Fibroblast of skin of scalp (primary cell): ENCODE results near the gene NPDC1.
A peak's percentile ranks its signal among the peaks of the same experiment; 100 is the strongest.
"Not testable (repeated sequence)": the region's sequence is repeated elsewhere in the genome, so short reads cannot be mapped to it uniquely, and the experiment has no call there.

ENCODE experiments used
- DNase-seq: peaks from one replicate; pipeline ENCODE4 v3.0.0-alpha.2; 2013

Gene NPDC1

GRCh38 chr9:137074657-137075274, 28.8 kb upstream of the NPDC1 start:
- DNase-seq: no peak

- no peak for DNase-seq
These were observed 28.0 kb upstream of the NPDC1 start for GRCh38 chr9:137073992-137074399.

GRCh38 chr9:137071282-137071681, 25.3 kb upstream of the NPDC1 start:
- DNase-seq: no peak

GRCh38 chr9:137070906-137071275, 24.9 kb upstream of the NPDC1 start:
- DNase-seq: no peak

DNA sequence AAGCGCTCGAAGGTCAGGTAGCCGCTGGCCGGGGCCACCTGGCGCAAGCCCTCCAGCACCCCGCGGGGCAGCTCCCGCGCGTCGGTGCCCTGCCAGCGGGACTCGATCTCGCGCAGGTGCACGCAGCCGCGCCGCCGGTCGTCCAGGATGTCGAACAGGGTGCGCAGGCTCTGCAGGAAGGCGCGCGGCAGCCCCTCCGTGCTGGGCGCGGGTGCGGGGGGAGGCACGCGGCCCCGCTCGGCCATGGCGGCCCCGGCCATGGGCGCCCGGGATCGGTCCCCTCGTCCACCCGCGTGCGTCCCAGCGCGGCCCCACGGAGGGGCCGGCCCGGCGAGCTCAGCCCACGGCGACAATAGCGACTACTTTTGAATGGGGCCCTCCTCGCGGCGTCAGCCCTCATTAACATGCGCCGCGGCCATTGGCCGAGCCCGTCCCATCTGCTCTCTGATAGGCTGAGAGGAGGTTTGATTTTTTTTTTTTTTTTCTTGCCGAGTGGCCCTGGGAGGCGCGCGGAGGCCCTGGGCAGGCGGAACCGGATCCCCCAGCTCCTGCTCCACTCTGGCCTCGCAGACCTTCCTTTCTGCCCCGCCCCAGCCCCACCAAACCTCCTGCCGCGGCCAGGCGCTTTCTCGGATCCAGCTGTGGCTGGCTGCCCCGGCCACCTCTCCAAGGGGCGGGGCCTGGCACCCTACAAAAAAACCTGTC, 24.4 kb upstream of the NPDC1 start, which contains the start of gene SAPCD2:
Gene SAPCD2, minus strand, starts transcription at position 357 of the 705 bp plus-strand sequence. Its CDS starts 97 bp downstream, at position 260.
- DNase-seq: peak; percentile 86

GRCh38 chr9:137069508-137070091, 23.6 kb upstream of the NPDC1 start:
- DNase-seq: no peak

GRCh38 chr9:137068539-137069507, 22.8 kb upstream of the NPDC1 start:
- no peak for DNase-seq

GRCh38 chr9:137067860-137068538, 22.0 kb upstream of the NPDC1 start:
- peak; percentile 74 for DNase-seq

DNA sequence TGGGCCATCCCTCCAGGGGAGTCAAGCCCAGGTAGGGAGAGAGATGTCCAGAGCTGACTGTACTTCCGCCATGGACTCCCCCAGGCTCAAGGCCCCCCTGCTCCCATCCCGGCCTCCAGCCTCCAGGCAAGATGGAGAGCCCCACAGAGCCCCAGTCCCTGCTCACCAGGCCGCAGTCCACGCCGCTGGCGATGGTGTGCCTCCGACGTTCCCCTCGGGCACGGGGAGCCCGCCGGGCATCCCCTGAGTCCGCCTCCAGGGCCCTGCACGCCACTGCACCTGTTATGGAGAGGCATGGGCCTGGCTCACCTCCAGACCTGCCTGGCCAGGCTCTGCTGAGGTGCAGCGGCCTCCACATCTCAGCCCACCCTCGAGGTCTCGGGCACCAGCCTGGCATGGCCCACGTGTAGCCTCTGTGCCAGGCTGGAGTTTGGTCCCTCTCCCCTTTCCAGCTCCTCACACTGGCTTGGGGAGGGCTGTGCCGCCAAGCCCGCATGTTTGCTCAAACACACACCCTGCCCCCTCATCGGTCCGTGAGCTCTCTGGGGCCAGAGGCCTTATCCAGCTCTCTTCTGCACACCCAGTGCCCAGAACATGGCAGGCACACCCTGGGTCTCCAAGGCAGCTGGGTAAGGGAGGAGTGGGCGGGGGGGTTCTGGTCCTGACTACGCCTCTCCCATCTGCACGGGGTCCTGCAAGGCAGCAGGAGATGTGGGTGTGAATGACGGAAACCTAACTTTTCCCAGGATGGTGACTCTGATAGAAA, 20.3 kb upstream of the NPDC1 start:
- DNase-seq: no peak

- DNase-seq: no peak
These were observed 19.5 kb upstream of the NPDC1 start for GRCh38 chr9:137065336-137065967.

- no peak for DNase-seq
These were observed 18.8 kb upstream of the NPDC1 start for GRCh38 chr9:137064880-137065164.

DNA sequence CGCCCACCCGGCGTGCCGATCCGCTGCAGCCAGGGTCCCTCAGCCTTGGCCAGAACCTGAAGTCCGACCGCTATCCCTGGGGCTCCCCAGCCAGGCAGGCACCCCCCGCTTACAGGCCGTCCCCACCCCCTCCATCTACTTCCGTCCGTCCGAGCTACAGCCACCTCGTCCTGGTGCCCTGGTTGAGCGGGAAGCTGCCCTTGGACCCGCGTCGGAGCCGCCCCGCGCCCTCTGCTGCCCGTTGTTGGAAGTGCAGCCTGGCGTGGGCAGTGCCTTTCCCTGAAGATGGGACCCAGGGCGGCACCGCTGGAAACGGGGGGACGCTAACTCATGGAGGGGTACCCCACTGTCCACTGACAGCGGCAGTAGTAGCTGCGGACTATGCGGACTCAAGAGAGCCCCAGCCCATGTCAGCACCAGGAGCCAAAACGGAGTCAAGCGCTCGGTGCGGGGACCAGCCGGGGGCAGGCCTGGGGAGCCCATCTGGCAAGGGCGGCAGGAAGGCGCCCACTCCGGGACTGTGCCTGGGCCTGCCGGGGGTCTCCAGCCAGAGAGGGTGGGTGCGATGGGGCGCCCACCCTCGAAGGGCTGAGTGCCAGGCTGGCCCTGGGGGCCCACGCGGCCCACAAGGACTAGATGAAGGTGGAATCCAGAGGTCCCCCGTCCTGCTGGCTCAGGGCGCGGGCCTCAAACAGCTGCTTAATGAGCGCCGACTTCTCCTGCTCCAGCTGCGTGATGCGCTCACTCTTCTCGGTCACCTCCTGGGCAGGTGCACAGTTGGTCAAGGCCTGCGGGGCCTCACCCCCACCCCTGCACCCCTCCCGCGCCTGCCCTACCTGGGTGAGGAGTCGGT, 18.3 kb upstream of the NPDC1 start:
- peak; percentile 38 for DNase-seq

DNA sequence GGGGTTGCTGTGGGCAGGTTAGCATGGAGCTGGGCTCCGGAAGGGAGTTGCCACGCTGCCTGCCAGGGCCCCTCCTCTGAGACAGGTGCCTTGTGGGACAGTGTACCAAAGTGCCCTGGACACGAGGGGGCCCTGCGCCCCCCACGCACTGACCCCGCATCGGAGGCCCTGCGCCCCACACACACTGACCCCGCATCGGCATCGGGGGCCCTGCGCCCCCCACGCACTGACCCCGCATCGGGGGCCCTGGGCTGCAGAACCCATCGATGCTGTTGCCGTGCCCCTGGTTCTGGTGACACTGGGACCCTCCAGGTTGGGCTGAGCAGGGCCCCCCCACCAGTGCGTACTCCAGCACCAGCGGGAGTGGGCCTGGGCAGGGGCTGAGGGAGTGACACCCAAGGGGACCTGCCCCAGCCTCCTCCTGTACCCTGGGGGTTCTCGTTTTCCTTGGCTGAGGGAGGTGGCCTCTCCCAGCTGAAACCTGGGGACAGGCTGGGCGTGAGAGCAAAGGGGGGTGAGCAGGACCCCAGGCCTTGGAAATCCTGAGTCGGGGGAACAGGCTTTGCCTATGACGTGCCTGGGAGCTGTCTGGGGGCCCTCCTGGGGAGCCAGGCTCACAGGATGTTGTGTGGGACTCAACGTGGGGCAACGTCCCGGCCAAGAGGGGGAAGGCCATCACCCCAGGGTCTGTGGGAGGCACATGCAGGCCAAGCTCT, 17.5 kb upstream of the NPDC1 start:
- no peak for DNase-seq

DNA sequence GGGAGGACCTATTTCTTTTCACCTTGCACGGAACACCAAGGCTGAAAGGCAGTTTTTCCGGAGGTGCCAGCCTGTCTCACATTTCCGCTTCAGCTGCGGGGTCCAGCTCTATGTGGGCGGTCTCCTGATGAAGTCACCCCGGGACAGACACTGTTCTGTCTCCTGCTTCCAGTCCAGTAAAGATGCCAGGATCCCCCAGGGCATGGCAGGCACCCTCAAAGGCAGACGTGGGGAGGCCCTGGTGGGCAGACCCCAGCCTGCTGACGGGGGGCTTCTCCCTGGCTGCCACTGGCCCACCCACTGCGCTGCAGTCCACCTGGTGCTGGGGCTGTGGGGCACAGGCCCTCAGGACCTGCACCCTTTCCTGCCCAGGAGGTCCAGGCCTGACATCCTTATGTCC, 16.8 kb upstream of the NPDC1 start:
- DNase-seq: not testable (repeated sequence)

- DNase-seq: no peak
These were observed 16.4 kb upstream of the NPDC1 start for GRCh38 chr9:137062384-137062783.

DNA sequence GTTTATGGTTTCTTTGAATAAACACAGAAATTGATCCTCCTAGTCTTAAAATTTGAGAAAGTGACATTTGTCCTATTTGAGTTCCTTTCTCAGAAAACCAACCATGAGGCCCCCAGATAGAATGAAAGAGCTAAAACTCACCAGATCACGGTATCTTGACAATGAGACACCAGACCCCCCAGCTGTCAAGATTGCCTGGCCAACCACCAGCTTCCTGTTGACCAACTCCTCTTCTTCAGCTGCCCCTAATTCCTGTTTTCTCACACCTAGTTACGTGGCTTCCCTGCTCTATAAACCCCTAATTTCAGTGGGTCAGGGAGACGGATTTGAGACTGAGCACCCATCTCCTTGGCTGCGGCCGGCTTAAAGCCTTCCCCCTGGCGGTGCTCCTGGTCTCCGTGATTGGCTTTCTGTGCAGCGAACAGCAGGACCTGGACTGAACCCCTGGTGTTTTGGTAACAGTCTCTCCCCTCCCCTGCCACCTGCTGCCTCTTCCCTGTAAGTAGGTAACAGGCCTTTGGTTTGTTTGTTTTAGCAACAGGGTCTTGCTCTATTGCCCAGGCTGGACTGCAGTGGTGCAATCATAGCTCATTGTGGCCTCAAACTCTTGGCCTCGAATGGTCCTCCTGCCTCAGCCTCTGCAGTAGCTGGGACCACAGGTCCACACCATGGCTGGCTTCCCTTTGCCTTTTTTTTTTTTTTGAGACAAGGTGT, 12.7 kb upstream of the NPDC1 start:
- DNase-seq: no peak

- DNase-seq: no peak
These were observed 11.6 kb upstream of the NPDC1 start for GRCh38 chr9:137057545-137057944.

GRCh38 chr9:137056739-137057415, 10.9 kb upstream of the NPDC1 start:
- no peak for DNase-seq
